GM06990 (cell line): ENCODE data around the gene NFE2L3.

Experiments
- DNase-seq: peaks from one replicate; pipeline ENCODE4 v3.0.0-alpha.2; 2011; ENCODE audit not compliant: insufficient read length; ENCODE audit errors: extremely low read depth
- H3K27me3 ChIP-seq: replicated peaks from 2 replicates; pipeline ENCODE4 v1.6.0; 2011; ENCODE audit warnings: low read length; ENCODE audit not compliant: control insufficient read depth, insufficient read depth
- H3K36me3 ChIP-seq: 2 replicates; pipeline ENCODE4 v1.5.1; 2011; ENCODE audit warnings: low read length; ENCODE audit not compliant: control insufficient read depth, insufficient read depth
- H3K4me3 ChIP-seq: replicated peaks from 2 replicates; pipeline ENCODE4 v1.5.1; 2011; ENCODE audit warnings: low read depth, mild to moderate bottlenecking, control low read depth, low read length
- CTCF ChIP-seq: IDR thresholded peaks from 2 replicates; pipeline ENCODE4 v1.5.1; 2011; ENCODE audit warnings: low read length, control low read depth, mild to moderate bottlenecking, inconsistent platforms; ENCODE audit not compliant: insufficient read depth, poor library complexity, severe bottlenecking

NFE2L3 gene

GRCh38 chr7:26186364-26187311 lies 34.6 kb downstream of the NFE2L3 start:
- DNase-seq: no peak
- H3K27me3 ChIP-seq: no peaks in the 10 kb centered on the region
- H3K4me3 ChIP-seq: no peak overlapping the region
- no peak for TF ChIP-seq CTCF
- H3K36me3 ChIP-seq: peaks cover 6% of the 10 kb centered on the region; the same call in 1 of the 2 replicates

- Histone ChIP-seq H3K27me3 (no peaks in the 10 kb centered on the region), H3K4me3 (no peak overlapping the region), H3K36me3 (peaks cover 7% of the 10 kb centered on the region; the same call in 1 of the 2 replicates)
- no peak for TF ChIP-seq CTCF
- no peak for DNase-seq
Observed at GRCh38 chr7:26187380-26188205, 35.6 kb downstream of the NFE2L3 start.

- H3K27me3 ChIP-seq: no peaks in the 10 kb centered on the region
- TF ChIP-seq CTCF: no peak
- H3K4me3 ChIP-seq: no peak overlapping the region
- H3K36me3 ChIP-seq: peaks cover 13% of the 10 kb centered on the region
- DNase-seq: no peak
Observed at GRCh38 chr7:26188206-26188956, 36.4 kb downstream of the NFE2L3 start.

- no peak overlapping the region for H3K4me3 ChIP-seq
- DNase-seq: no peak
- H3K27me3 ChIP-seq: no peaks in the 10 kb centered on the region
- TF ChIP-seq CTCF: no peak
- H3K36me3 ChIP-seq: peaks cover 14% of the 10 kb centered on the region
Observed at GRCh38 chr7:26188957-26189541, 37.1 kb downstream of the NFE2L3 start.

GRCh38 chr7:26189697-26190096 lies 37.7 kb downstream of the NFE2L3 start:
- DNase-seq: no peak
- no peak for TF ChIP-seq CTCF
- Histone ChIP-seq H3K4me3 (no peak overlapping the region), H3K27me3 (no peaks in the 10 kb centered on the region), H3K36me3 (peaks cover 16% of the 10 kb centered on the region)
